Measurements from ENCODE around the gene OPHN1. TPM values are rescaled to one million over a fixed set of nuclear protein-coding genes. Genes with fewer than 3 reads are reported as not detected.

Gene OPHN1
- total RNA-seq, 1 experiment from 2014 or later, result 4.4 TPM

GRCh38 chrX:68354879-68355628, 78.2 kb downstream of the OPHN1 start:
- DNase-seq (ENCODE audit: low spot score) (no peak), ATAC-seq (no peak)
- CTCF ChIA-PET, result no interaction called here
- no peaks in the 10 kb centered on the region for H3K9me3 Mint-ChIP-seq
- TF ChIP-seq TP53 (CRISPR knock-in tag; IDR thresholded peaks at IDR 0.05) (no peak), ESRRA (CRISPR knock-in tag; IDR thresholded peaks at IDR 0.05; ENCODE audit: borderline replicate concordance) (no peak), NFYB (CRISPR knock-in tag; conservative IDR thresholded peaks at IDR 0.05; ENCODE audit: low read depth) (no peak), TEAD1 (CRISPR knock-in tag; IDR thresholded peaks at IDR 0.05) (no peak), ZBTB21 (CRISPR knock-in tag; IDR thresholded peaks at IDR 0.05; ENCODE audit: borderline replicate concordance) (no peak), IRF2 (CRISPR knock-in tag; IDR thresholded peaks at IDR 0.05; ENCODE audit: borderline replicate concordance, low read depth) (no peak), PRDM15 (CRISPR knock-in tag; IDR thresholded peaks at IDR 0.05) (no peak), CBFB (CRISPR knock-in tag; IDR thresholded peaks at IDR 0.05; ENCODE audit: low read depth) (no peak), FOXP1 (CRISPR knock-in tag; IDR thresholded peaks at IDR 0.05; ENCODE audit: borderline replicate concordance) (no peak)
- TF ChIP-seq, protein P1, sequence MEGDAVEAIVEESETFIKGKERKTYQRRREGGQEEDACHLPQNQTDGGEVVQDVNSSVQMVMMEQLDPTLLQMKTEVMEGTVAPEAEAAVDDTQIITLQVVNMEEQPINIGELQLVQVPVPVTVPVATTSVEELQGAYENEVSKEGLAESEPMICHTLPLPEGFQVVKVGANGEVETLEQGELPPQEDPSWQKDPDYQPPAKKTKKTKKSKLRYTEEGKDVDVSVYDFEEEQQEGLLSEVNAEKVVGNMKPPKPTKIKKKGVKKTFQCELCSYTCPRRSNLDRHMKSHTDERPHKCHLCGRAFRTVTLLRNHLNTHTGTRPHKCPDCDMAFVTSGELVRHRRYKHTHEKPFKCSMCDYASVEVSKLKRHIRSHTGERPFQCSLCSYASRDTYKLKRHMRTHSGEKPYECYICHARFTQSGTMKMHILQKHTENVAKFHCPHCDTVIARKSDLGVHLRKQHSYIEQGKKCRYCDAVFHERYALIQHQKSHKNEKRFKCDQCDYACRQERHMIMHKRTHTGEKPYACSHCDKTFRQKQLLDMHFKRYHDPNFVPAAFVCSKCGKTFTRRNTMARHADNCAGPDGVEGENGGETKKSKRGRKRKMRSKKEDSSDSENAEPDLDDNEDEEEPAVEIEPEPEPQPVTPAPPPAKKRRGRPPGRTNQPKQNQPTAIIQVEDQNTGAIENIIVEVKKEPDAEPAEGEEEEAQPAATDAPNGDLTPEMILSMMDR (IDR thresholded peaks at IDR 0.05), result no peak
- TF ChIP-seq, protein P2, sequence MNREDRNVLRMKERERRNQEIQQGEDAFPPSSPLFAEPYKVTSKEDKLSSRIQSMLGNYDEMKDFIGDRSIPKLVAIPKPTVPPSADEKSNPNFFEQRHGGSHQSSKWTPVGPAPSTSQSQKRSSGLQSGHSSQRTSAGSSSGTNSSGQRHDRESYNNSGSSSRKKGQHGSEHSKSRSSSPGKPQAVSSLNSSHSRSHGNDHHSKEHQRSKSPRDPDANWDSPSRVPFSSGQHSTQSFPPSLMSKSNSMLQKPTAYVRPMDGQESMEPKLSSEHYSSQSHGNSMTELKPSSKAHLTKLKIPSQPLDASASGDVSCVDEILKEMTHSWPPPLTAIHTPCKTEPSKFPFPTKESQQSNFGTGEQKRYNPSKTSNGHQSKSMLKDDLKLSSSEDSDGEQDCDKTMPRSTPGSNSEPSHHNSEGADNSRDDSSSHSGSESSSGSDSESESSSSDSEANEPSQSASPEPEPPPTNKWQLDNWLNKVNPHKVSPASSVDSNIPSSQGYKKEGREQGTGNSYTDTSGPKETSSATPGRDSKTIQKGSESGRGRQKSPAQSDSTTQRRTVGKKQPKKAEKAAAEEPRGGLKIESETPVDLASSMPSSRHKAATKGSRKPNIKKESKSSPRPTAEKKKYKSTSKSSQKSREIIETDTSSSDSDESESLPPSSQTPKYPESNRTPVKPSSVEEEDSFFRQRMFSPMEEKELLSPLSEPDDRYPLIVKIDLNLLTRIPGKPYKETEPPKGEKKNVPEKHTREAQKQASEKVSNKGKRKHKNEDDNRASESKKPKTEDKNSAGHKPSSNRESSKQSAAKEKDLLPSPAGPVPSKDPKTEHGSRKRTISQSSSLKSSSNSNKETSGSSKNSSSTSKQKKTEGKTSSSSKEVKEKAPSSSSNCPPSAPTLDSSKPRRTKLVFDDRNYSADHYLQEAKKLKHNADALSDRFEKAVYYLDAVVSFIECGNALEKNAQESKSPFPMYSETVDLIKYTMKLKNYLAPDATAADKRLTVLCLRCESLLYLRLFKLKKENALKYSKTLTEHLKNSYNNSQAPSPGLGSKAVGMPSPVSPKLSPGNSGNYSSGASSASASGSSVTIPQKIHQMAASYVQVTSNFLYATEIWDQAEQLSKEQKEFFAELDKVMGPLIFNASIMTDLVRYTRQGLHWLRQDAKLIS (CRISPR knock-in tag; IDR thresholded peaks at IDR 0.05; ENCODE audit: borderline replicate concordance), result no peak
- no peaks in the 10 kb centered on the region for H3K36me3 Mint-ChIP-seq
- H3K27me3 Mint-ChIP-seq (ENCODE audit: low read depth), result no peaks in the 10 kb centered on the region
- POLR2A ChIA-PET, result interaction anchor here (0.7 kb wide), 1 partner anchor 122 kb away, joined by 5 read pairs; no protein-coding TSS in a partner anchor
- no peak overlapping the region for H3K4me3 Mint-ChIP-seq
- peak overlapping the region; percentile 57; the same call in 1 of the 2 replicates for H3K27ac Mint-ChIP-seq
- peaks cover 12% of the 10 kb centered on the region for H3K4me1 Mint-ChIP-seq

GRCh38 chrX:68345025-68345424, 88.3 kb downstream of the OPHN1 start:
- ChIA-PET POLR2A (no interaction called here), CTCF (interaction anchor here (0.7 kb wide), 1 partner anchor 90 kb away, joined by 3 read pairs; no protein-coding TSS in a partner anchor)
- no peaks in the 10 kb centered on the region for H3K27me3 Mint-ChIP-seq (ENCODE audit: low read depth)
- no peaks in the 10 kb centered on the region for H3K4me1 Mint-ChIP-seq
- no peak for TF ChIP-seq RELA (CRISPR knock-in tag; IDR thresholded peaks at IDR 0.05; ENCODE audit: borderline replicate concordance)
- TF ChIP-seq CBFB (CRISPR knock-in tag; IDR thresholded peaks at IDR 0.05; ENCODE audit: low read depth), result no peak
- no peak for TF ChIP-seq SMAD4 (CRISPR knock-in tag; IDR thresholded peaks at IDR 0.05)
- TF ChIP-seq, protein P3, sequence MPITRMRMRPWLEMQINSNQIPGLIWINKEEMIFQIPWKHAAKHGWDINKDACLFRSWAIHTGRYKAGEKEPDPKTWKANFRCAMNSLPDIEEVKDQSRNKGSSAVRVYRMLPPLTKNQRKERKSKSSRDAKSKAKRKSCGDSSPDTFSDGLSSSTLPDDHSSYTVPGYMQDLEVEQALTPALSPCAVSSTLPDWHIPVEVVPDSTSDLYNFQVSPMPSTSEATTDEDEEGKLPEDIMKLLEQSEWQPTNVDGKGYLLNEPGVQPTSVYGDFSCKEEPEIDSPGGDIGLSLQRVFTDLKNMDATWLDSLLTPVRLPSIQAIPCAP (CRISPR knock-in tag; IDR thresholded peaks at IDR 0.05), result no peak
- no peak for TF ChIP-seq ZNF232 (CRISPR knock-in tag; IDR thresholded peaks at IDR 0.05)
- TF ChIP-seq ESRRA (CRISPR knock-in tag; IDR thresholded peaks at IDR 0.05; ENCODE audit: borderline replicate concordance), result no peak
- no peaks in the 10 kb centered on the region for H3K36me3 Mint-ChIP-seq
- no peak for ATAC-seq
- H3K4me3 Mint-ChIP-seq, result no peak overlapping the region
- no peak for DNase-seq (ENCODE audit: low spot score)
- H3K27ac Mint-ChIP-seq, result no peak overlapping the region
- H3K9me3 Mint-ChIP-seq, result no peaks in the 10 kb centered on the region
